Hematopoietic multipotent progenitor cell treated with erythropoietin and hydrocortisone succinate and interleukin-3 and kit ligand, for 15 days (in vitro differentiated cells): ENCODE data around the gene DIP2C.
"Not testable (repeated sequence)": the region's sequence is repeated elsewhere in the genome, so short reads cannot be mapped to it uniquely, and the experiment has no call there.

Experiments
- DNase-seq: peaks from one replicate; pipeline ENCODE4 v3.0.0-alpha.2; 2015; ENCODE audit warnings: low spot score

The DIP2C gene

GRCh38 chr10:517241-517830 is 172.1 kb downstream of the DIP2C start:
- no peak for DNase-seq

GRCh38 chr10:516764-517163 is 172.7 kb downstream of the DIP2C start:
- DNase-seq = no peak

GRCh38 chr10:515674-516073 is 173.8 kb downstream of the DIP2C start:
- no peak for DNase-seq

GRCh38 chr10:514137-514671 is 175.3 kb downstream of the DIP2C start:
- no peak for DNase-seq

- no peak for DNase-seq
These were observed 176.1 kb downstream of the DIP2C start for GRCh38 chr10:513393-513792.

GRCh38 chr10:512661-513060 is 176.8 kb downstream of the DIP2C start:
- not testable (repeated sequence) for DNase-seq

- no peak for DNase-seq
These were observed 177.6 kb downstream of the DIP2C start for GRCh38 chr10:511849-512191.

- DNase-seq = peak; percentile 44
These were observed 178.2 kb downstream of the DIP2C start for GRCh38 chr10:511101-511848.

GRCh38 chr10:510415-510881 is 179.0 kb downstream of the DIP2C start:
- no peak for DNase-seq

GRCh38 chr10:509361-510102 is 179.9 kb downstream of the DIP2C start:
- DNase-seq = no peak

- no peak for DNase-seq
These were observed 180.7 kb downstream of the DIP2C start for GRCh38 chr10:508726-509125.

- no peak for DNase-seq
These were observed 181.5 kb downstream of the DIP2C start for GRCh38 chr10:507908-508444.

GRCh38 chr10:507355-507699 is 182.1 kb downstream of the DIP2C start:
- DNase-seq = no peak

GRCh38 chr10:506451-507354 is 182.8 kb downstream of the DIP2C start:
- no peak for DNase-seq

GRCh38 chr10:505419-505818 is 184.0 kb downstream of the DIP2C start:
- DNase-seq = no peak

GRCh38 chr10:504806-505205 is 184.7 kb downstream of the DIP2C start:
- no peak for DNase-seq

- DNase-seq = no peak
These were observed 185.3 kb downstream of the DIP2C start for GRCh38 chr10:504121-504611.

GRCh38 chr10:501596-501995 is 187.9 kb downstream of the DIP2C start:
- DNase-seq = no peak

GRCh38 chr10:500876-501275 is 188.6 kb downstream of the DIP2C start:
- DNase-seq = no peak

- DNase-seq = no peak
These were observed 189.5 kb downstream of the DIP2C start for GRCh38 chr10:499991-500390.

- DNase-seq = no peak
These were observed 190.6 kb downstream of the DIP2C start for GRCh38 chr10:498760-499435.
